Spleen (tissue), 11 donors: ENCODE measurements around the gene ZNF385C. TPM values are rescaled to one million over a fixed set of nuclear protein-coding genes. Genes with fewer than 3 reads are reported as not detected.
A peak's percentile ranks its signal among the peaks of the same experiment; 100 is the strongest.
"Not testable (repeated sequence)": the region's sequence is repeated elsewhere in the genome, so short reads cannot be mapped to it uniquely, and the experiment has no call there.

Experiments used
- DNase-seq: peaks from one replicate; pipeline ENCODE4 v3.0.0-alpha.2; 2020
- H3K27ac ChIP-seq, 8 donors: fragments of 200-600 bp; sonication (generic) in 7 of 8; 1 replicate in 4 of 8; 2 replicates in 4 of 8; pipeline versions ENCODE4 v1.5.0 to v1.8.0; 2016 to 2021; ENCODE audit warnings: inconsistent platforms in 4 of 8, mild to moderate bottlenecking in 4 of 8, moderate library complexity in 1 of 8
- H3K27me3 ChIP-seq, 7 donors: fragments of 200-600 bp; sonication (generic) in 6 of 7; replicated peaks in 1 of 7; 1 replicate in 4 of 7; 2 replicates in 3 of 7; pipeline versions ENCODE4 v1.5.0 to v1.8.0; 2016 to 2021; ENCODE audit warnings: inconsistent platforms in 3 of 7, mild to moderate bottlenecking in 1 of 7
- H3K36me3 ChIP-seq, 6 donors: fragments of 200-600 bp; sonication (generic) in 5 of 6; 1 replicate in 4 of 6; 2 replicates in 2 of 6; pipeline versions ENCODE4 v1.5.0 to v1.8.0; 2016 to 2021; ENCODE audit warnings: inconsistent platforms in 2 of 6
- H3K4me1 ChIP-seq, 6 donors: fragments of 200-600 bp; sonication (generic) in 5 of 6; 1 replicate in 3 of 6; 2 replicates in 3 of 6; pipeline versions ENCODE4 v1.5.0 to v1.8.0; 2016 to 2021; ENCODE audit warnings: inconsistent platforms in 3 of 6
- H3K4me3 ChIP-seq, 8 donors: fragments of 200-600 bp; sonication (generic) in 7 of 8; 1 replicate in 4 of 8; 2 replicates in 4 of 8; pipeline versions ENCODE4 v1.5.0 to v1.8.0; 2016 to 2021; ENCODE audit warnings: inconsistent platforms in 4 of 8, mild to moderate bottlenecking in 4 of 8, moderate library complexity in 2 of 8
- H3K9me3 ChIP-seq, 8 donors: fragments of 200-600 bp; sonication (generic) in 7 of 8; 1 replicate in 4 of 8; 2 replicates in 4 of 8; pipeline versions ENCODE4 v1.5.0 to v1.8.0; 2016 to 2021; ENCODE audit warnings: inconsistent platforms in 4 of 8
- POLR2A ChIP-seq, 3 donors: fragments of 450-650 bp; IDR thresholded peaks; one replicate each; pipeline ENCODE4 v1.5.1; 2017; ENCODE audit warnings: antibody characterized with exemption in 3 of 3, mild to moderate bottlenecking in 1 of 3
- POLR2AphosphoS5 ChIP-seq, 3 donors: sonication (generic); formaldehyde crosslinking; IDR thresholded peaks; one replicate each; pipeline ENCODE4 v1.5.1; 2017; ENCODE audit warnings: antibody characterized with exemption in 3 of 3
- WGBS, 5 donors: extraction: QIAGEN DNeasy Blood & Tissue Kit in 3 of 5; methylation state at CpG; one replicate each; pipeline versions ENCODE4 v1.1.5 to v1.1.7; 2013 to 2018; 5-methylcytosine and 5-hydroxymethylcytosine counted together
- intact Hi-C: fragments of 100-400 bp; cut with DNase I; formaldehyde crosslinking; loops from one replicate; pipeline ENCODE4 v1.15.0; 2023; ENCODE audit warnings: low total_unique reads
- polyA plus RNA-seq, 3 donors: library from polyadenylated mRNA; stranded (reverse); fragments of 200-250 nt; gene quantifications; one replicate each; pipeline ENCODE4 v1.2.1, GENCODE V29; 2013
- total RNA-seq, 7 donors: library from RNA; depleted of rRNA in 3 of 7; stranded (reverse); fragments of >200 nt in 3 of 7; fragmentation: NEBNext Ultra II Directional in 4 of 7; extraction: Animal tissue kit (Norgen Biotek cat#: 25700) in 4 of 7; gene quantifications; one replicate each; pipeline versions ENCODE4 v1.1.0 to v1.2.1, GENCODE V29; 2016 to 2021
- TF ChIP-seq, protein P1 (sequence below), 11 experiments: fragments of 200-600 bp in 7 of 11; fragments of 450-650 bp in 4 of 11; sonication (generic) in 4 of 11; IDR thresholded peaks in 8 of 11; conservative IDR thresholded peaks in 3 of 11; 1 replicate in 7 of 11; 2 replicates in 4 of 11; pipeline versions ENCODE4 v1.4.0 to v1.8.0; 2016 to 2021; ENCODE audit warnings: antibody characterized with exemption in 11 of 11, inconsistent platforms in 4 of 11, mild to moderate bottlenecking in 1 of 11
- donor health status: healthy with polysubstance abuse.
- donor health status: DM: no; HTN: no; CAD: no; lungs with moderate emphysema.
- donor health status: DM: no; HTN: no; CAD: no.
- donor health status: Bipolar disorder and iron deficiency.
- donor health status: healthy.
- donor health status: DM: no; HTN: no; CAD: no.
- donor health status: DM: yes; HTN: yes; CAD: no.

ZNF385C gene
- total and polyA plus RNA-seq, 10 donors, result 0.17 to 0.60 (median 0.41) TPM; not detected in 2

DNA sequence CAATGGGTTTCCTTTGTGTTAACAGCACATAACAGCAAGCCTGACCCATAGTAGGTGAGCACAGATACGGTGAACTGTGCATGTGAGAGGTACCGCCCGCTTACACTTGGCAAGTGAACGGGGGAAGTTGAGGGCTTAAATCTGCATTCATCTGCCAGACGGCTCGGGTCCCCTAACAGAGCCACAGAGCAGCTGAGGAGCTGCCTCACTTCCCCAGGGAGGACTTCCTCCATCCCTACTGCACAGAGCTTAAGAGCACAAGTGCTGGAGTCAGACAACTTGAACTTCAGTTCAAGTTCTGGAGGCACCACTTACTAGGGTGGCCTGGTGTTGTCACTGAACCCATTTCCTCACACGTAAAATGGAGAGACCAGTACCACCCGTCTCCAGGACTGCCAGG, 43.1 kb upstream of the ZNF385C start:
- Histone ChIP-seq H3K27me3 (no peaks in the 10 kb centered on the region), H3K36me3 (peaks cover 0 to 99% (median 36%) of the 10 kb centered on the region in 6 donors), H3K9me3 (no peaks in the 10 kb centered on the region), H3K4me3 (no peak overlapping the region), H3K27ac (peak overlapping the region in 2 of 8 donors; percentile 5 to 36), H3K4me1 (peaks cover 9 to 97% (median 63%) of the 10 kb centered on the region in 6 donors)
- no peak for TF ChIP-seq POLR2AphosphoS5 (IDR thresholded peaks at IDR 0.05)
- TF ChIP-seq, protein P1, sequence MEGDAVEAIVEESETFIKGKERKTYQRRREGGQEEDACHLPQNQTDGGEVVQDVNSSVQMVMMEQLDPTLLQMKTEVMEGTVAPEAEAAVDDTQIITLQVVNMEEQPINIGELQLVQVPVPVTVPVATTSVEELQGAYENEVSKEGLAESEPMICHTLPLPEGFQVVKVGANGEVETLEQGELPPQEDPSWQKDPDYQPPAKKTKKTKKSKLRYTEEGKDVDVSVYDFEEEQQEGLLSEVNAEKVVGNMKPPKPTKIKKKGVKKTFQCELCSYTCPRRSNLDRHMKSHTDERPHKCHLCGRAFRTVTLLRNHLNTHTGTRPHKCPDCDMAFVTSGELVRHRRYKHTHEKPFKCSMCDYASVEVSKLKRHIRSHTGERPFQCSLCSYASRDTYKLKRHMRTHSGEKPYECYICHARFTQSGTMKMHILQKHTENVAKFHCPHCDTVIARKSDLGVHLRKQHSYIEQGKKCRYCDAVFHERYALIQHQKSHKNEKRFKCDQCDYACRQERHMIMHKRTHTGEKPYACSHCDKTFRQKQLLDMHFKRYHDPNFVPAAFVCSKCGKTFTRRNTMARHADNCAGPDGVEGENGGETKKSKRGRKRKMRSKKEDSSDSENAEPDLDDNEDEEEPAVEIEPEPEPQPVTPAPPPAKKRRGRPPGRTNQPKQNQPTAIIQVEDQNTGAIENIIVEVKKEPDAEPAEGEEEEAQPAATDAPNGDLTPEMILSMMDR (IDR thresholded peaks at IDR 0.05 in 8 of 11, conservative IDR thresholded peaks at IDR 0.05 in 3 of 11), result no peak
- TF ChIP-seq POLR2A (IDR thresholded peaks at IDR 0.05), result no peak
- intact Hi-C loops, result no loop called here
- 47 to 69% (median 62%) methylated on average over 8 of the region's 8 CpGs for WGBS, 5 donors
- no peak for DNase-seq

DNA sequence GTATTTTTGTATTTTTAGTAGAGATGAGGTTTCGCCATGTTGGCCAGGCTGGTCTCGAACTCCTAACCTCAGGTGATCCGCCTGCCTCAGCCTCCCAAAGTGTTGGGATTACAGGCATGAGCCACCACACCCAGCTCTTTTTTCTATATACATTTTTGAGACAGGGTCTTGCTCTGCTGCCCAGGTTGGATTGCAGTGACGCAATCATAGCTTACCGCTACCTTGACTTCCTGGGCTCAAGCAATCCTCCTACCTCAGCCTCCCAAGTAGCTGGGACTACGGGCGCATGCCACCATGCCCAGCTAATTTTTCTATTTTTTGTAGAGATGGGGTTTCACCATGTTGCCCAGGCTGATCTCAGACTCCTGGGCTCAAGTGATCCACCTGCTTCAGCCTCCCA, 42.4 kb upstream of the ZNF385C start:
- WGBS, 5 donors, result 85 to 98% (median 94%) methylated on average over 7 of the region's 7 CpGs
- H3K9me3 ChIP-seq, DNase-seq, H3K27me3 ChIP-seq, H3K4me3 ChIP-seq, intact Hi-C loops: not testable (repeated sequence)
- Histone ChIP-seq H3K27ac (peak overlapping the region in 2 of 8 donors; percentile 5 to 36), H3K4me1 (peaks cover 14 to 97% (median 69%) of the 10 kb centered on the region in 6 donors), H3K36me3 (peaks cover 0 to 93% (median 30%) of the 10 kb centered on the region in 6 donors)

DNA sequence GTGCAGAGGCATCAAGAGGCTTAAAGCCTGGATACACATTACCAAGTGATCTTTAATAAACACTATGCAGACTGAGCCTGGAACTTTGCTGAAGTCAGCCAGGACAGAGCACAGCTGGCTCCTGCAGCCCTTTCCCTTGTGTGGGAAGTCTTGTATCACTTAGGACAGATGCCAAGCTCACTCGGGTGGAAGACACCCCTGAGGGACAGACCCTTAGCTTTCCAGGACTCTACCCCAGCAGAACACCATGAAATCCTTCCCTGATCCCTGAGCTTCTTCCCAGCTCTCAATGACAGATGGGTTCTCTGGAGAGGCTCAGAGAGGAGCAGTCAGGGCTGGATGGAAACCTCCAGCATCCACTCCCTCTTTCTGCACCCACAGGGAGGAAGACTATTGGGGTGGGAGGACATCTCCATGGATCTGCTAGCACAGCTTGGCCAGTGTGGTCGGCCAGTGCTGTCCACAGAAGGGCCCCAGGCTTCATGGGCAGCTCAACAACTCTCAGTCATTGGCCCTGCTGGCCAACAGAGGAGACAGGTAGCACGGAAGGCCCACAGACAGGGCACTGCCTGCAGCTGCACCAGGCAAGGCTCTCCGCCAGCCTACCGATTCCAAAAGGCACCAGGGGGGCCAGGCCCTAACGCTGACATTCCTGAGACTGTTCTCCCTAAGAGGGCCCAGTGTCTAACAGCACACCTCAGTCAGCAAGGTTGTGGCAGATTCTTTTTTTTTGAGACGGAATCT, 40.6 kb upstream of the ZNF385C start:
- H3K4me1 ChIP-seq, result peaks cover 30 to 100% (median 86%) of the 10 kb centered on the region in 6 donors
- WGBS, 5 donors, result 79 to 84% (median 81%) methylated on average over 4 to 7 of the region's 7 CpGs
- H3K36me3 ChIP-seq, result peaks cover 0 to 75% (median 22%) of the 10 kb centered on the region in 6 donors
- H3K27ac ChIP-seq, result peak overlapping the region in 4 of 8 donors; percentile 34 to 85 (median 72)
- no peaks in the 10 kb centered on the region for H3K9me3 ChIP-seq
- TF ChIP-seq, protein P1 (IDR thresholded peaks at IDR 0.05 in 8 of 11, conservative IDR thresholded peaks at IDR 0.05 in 3 of 11), result no peak
- TF ChIP-seq POLR2A (IDR thresholded peaks at IDR 0.05) (no peak), POLR2AphosphoS5 (IDR thresholded peaks at IDR 0.05) (peak in 1 of 3 donors; percentile 48)
- no peak for DNase-seq
- intact Hi-C loops, result no loop called here
- H3K27me3 ChIP-seq, result no peaks in the 10 kb centered on the region
- peak overlapping the region in 1 of 8 donors; percentile 13 for H3K4me3 ChIP-seq

DNA sequence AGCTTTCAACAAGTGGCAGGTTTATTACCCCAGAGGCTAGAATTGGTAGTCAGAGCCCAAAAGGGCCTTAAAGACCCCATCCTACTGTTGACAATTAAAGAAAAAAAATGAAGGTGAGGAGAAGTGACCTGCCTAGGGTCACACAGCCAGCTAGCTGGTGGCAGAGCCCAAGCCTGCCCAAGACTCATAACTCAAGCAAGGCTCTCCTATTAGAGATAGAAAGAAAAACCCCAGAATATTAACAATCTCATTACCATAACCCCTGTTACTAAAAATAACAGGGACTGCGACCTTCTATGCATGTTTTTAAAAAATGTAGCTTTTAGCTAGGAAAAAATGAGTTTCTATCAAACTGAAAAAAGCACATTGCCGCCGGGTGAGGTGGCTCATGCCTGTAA, 38.4 kb upstream of the ZNF385C start:
- Histone ChIP-seq H3K4me3 (peak overlapping the region in 2 of 8 donors; percentile 19 to 60), H3K27ac (peak overlapping the region; percentile 64 to 90 (median 82)), H3K27me3 (no peaks in the 10 kb centered on the region), H3K4me1 (peaks cover 53 to 100% (median 93%) of the 10 kb centered on the region in 6 donors), H3K9me3 (no peaks in the 10 kb centered on the region), H3K36me3 (peaks cover 0 to 53% (median 13%) of the 10 kb centered on the region in 6 donors)
- TF ChIP-seq, protein P1 (IDR thresholded peaks at IDR 0.05 in 8 of 11, conservative IDR thresholded peaks at IDR 0.05 in 3 of 11), result no peak
- TF ChIP-seq POLR2AphosphoS5 (IDR thresholded peaks at IDR 0.05), result no peak
- TF ChIP-seq POLR2A (IDR thresholded peaks at IDR 0.05), result no peak
- no peak for DNase-seq
- intact Hi-C loops, result no loop called here
- 39 to 80% (median 62%) methylated on average over 3 of the region's 3 CpGs for WGBS, 5 donors
